Hepatocyte (in vitro differentiated cells): ENCODE measurements around the gene ZNF462.

Source experiments
- CTCF ChIP-seq: fragments of 200-600 bp; sonication (generic); IDR thresholded peaks from 2 replicates; pipeline ENCODE4 v1.5.1; 2016; ENCODE audit warnings: antibody characterized with exemption, mild to moderate bottlenecking; ENCODE audit not compliant: poor library complexity
- EZH2phosphoT487 ChIP-seq: fragments of 200-600 bp; sonication (generic); IDR thresholded peaks from one replicate; pipeline ENCODE4 v1.6.1; 2018; ENCODE audit warnings: antibody characterized with exemption, mild to moderate bottlenecking, low read depth, moderate library complexity; ENCODE audit not compliant: unreplicated experiment, severe bottlenecking

GRCh38 chr9:106830527-106831150 is 32.3 kb upstream of the ZNF462 start:
- TF ChIP-seq CTCF: no peak
- no peak for TF ChIP-seq EZH2phosphoT487
